IMR-90 (cell line): ENCODE data around the gene SLC38A8.

Experiments
- CTCF ChIP-seq: conservative IDR thresholded peaks from 2 replicates; pipeline ENCODE4 v1.5.1; 2012; ENCODE audit warnings: mild to moderate bottlenecking, low read depth, low read length, improper control_type of control experiment
- MXI1 ChIP-seq: IDR thresholded peaks from 2 replicates; pipeline ENCODE4 v1.6.1; 2012; ENCODE audit warnings: low read depth, mild to moderate bottlenecking, low read length, moderate library complexity, borderline replicate concordance
- POLR2A ChIP-seq: IDR thresholded peaks from 2 replicates; pipeline ENCODE4 v1.6.1; 2012; ENCODE audit warnings: mild to moderate bottlenecking, low read depth, low read length
- RAD21 ChIP-seq: IDR thresholded peaks from 2 replicates; pipeline ENCODE4 v1.6.1; 2012; ENCODE audit warnings: low read length, improper control_type of control experiment
- RFX5 ChIP-seq: IDR thresholded peaks from 2 replicates; pipeline ENCODE4 v1.8.0; 2012; ENCODE audit warnings: low read depth, mild to moderate bottlenecking, low read length, moderate library complexity
- SMC3 ChIP-seq: fragments of 150-350 bp; IDR thresholded peaks from 2 replicates; pipeline ENCODE4 v1.6.1; 2016; ENCODE audit warnings: low read depth, mild to moderate bottlenecking, antibody characterized with exemption, low read length, moderate library complexity
- USF2 ChIP-seq: fragments of 150-350 bp; IDR thresholded peaks from 2 replicates; pipeline ENCODE4 v1.6.1; 2017; ENCODE audit warnings: mild to moderate bottlenecking, antibody characterized with exemption, low read length, low read depth

- no peak for TF ChIP-seq POLR2A
- TF ChIP-seq CTCF, result no peak
- TF ChIP-seq SMC3, result no peak
- no peak for TF ChIP-seq USF2
- TF ChIP-seq MXI1, result no peak
- TF ChIP-seq RFX5, result no peak
- TF ChIP-seq RAD21, result no peak
Observed at GRCh38 chr16:84087466-84088151, 45.0 kb upstream of the SLC38A8 start.
